Right lobe of liver (tissue), 6 donors: Measurements from ENCODE around the gene IFIT3. TPM values are rescaled to one million over a fixed set of nuclear protein-coding genes. Genes with fewer than 3 reads are reported as not detected.

Experiments used
- ATAC-seq, 4 donors: fragments of 200-7000 bp; cut with Tn5 transposase; one replicate each; pipeline ENCODE4 v1.9.1; 2020; ENCODE audit warnings: mild to moderate bottlenecking in 4 of 4, moderate library complexity in 4 of 4
- DNase-seq, 3 donors: peaks; one replicate each; pipeline ENCODE4 v3.0.0-alpha.2; 2020
- H3K27ac ChIP-seq, 3 donors: fragments of 200-600 bp; one replicate each; pipeline ENCODE4 v1.8.0; 2022
- H3K27me3 ChIP-seq, 2 donors: fragments of 200-600 bp; one replicate each; pipeline ENCODE4 v1.8.0; 2022
- H3K36me3 ChIP-seq, 4 donors: fragments of 200-600 bp; sonication (generic) in 1 of 4; one replicate each; pipeline versions ENCODE4 v1.5.1 to v1.8.0; 2017 to 2022; ENCODE audit warnings: control low read depth in 1 of 4
- H3K4me1 ChIP-seq, 4 donors: fragments of 200-600 bp; sonication (generic) in 1 of 4; one replicate each; pipeline versions ENCODE4 v1.5.1 to v1.8.0; 2017 to 2022; ENCODE audit warnings: control low read depth in 1 of 4
- H3K4me3 ChIP-seq, 3 donors: fragments of 200-600 bp; one replicate each; pipeline ENCODE4 v1.8.0; 2022
- H3K9me3 ChIP-seq, 4 donors: fragments of 200-600 bp; sonication (generic) in 1 of 4; one replicate each; pipeline versions ENCODE4 v1.5.1 to v1.8.0; 2017 to 2022; ENCODE audit warnings: control low read depth in 1 of 4
- CTCF ChIP-seq, 4 donors: fragments of 200-600 bp in 3 of 4; fragments of 450-650 bp in 1 of 4; IDR thresholded peaks; one replicate each; pipeline versions ENCODE4 v1.5.1 to v1.8.0; 2016 to 2022; ENCODE audit warnings: antibody characterized with exemption in 4 of 4, mild to moderate bottlenecking in 2 of 4
- POLR2A ChIP-seq: fragments of 450-650 bp; IDR thresholded peaks from one replicate; pipeline ENCODE4 v1.6.1; 2017; ENCODE audit warnings: antibody characterized with exemption, mild to moderate bottlenecking
- WGBS: methylation state at CpG from one replicate; pipeline ENCODE4 v1.1.6; 2018; ENCODE audit warnings: low coverage, low lambda C conversion rate; ENCODE audit not compliant: insufficient coverage; ENCODE audit errors: missing lambda C conversion rate; 5-methylcytosine and 5-hydroxymethylcytosine counted together
- intact Hi-C, 2 donors: fragments of 100-400 bp; cut with DNase I; formaldehyde crosslinking; loops; one replicate each; pipeline versions ENCODE4 v1.11.2 to v1.14.1; 2022
- total RNA-seq, 6 experiments: library from RNA; depleted of rRNA in 2 of 6; stranded (reverse); fragments of >200 nt in 2 of 6; fragmentation: NEBNext Ultra II Directional in 3 of 6; extraction: Animal tissue kit (Norgen Biotek cat#: 25700) in 3 of 6; gene quantifications; one replicate each; pipeline versions ENCODE4 v1.1.0 to v1.2.4, GENCODE V29; 2016 to 2023
- donor health status: DM: no; HTN: yes; CAD: no.
- donor health status: DM: no; HTN: no; CAD: no.
- donor health status: DM: no; HTN: no; CAD: no.
- donor health status: DM: no; HTN: yes; CAD: no.
- donor health status: DM: no; HTN: yes; CAD: no.

Gene IFIT3
- total RNA-seq, 6 experiments from 2014 or later, result 7.5 to 17.9 (median 11.5) TPM

GRCh38 chr10:89308736-89309135 lies 19.1 kb upstream of the IFIT3 start:
- H3K4me1 ChIP-seq, result peaks cover 0 to 5% (median 1%) of the 10 kb centered on the region in 4 donors
- DNase-seq (no peak), ATAC-seq (no peak)
- H3K27ac ChIP-seq, result no peak overlapping the region
- no peaks in the 10 kb centered on the region for H3K9me3 ChIP-seq
- peaks cover 0 to 13% (median 5%) of the 10 kb centered on the region in 4 donors for H3K36me3 ChIP-seq
- intact Hi-C loops, result no loop called here
- no peaks in the 10 kb centered on the region for H3K27me3 ChIP-seq
- TF ChIP-seq POLR2A, result no peak
- no peak for TF ChIP-seq CTCF (IDR thresholded peaks at IDR 0.05)
- H3K4me3 ChIP-seq, result no peak overlapping the region
- WGBS, result 83% methylated on average over 4 of the region's 4 CpGs

DNA sequence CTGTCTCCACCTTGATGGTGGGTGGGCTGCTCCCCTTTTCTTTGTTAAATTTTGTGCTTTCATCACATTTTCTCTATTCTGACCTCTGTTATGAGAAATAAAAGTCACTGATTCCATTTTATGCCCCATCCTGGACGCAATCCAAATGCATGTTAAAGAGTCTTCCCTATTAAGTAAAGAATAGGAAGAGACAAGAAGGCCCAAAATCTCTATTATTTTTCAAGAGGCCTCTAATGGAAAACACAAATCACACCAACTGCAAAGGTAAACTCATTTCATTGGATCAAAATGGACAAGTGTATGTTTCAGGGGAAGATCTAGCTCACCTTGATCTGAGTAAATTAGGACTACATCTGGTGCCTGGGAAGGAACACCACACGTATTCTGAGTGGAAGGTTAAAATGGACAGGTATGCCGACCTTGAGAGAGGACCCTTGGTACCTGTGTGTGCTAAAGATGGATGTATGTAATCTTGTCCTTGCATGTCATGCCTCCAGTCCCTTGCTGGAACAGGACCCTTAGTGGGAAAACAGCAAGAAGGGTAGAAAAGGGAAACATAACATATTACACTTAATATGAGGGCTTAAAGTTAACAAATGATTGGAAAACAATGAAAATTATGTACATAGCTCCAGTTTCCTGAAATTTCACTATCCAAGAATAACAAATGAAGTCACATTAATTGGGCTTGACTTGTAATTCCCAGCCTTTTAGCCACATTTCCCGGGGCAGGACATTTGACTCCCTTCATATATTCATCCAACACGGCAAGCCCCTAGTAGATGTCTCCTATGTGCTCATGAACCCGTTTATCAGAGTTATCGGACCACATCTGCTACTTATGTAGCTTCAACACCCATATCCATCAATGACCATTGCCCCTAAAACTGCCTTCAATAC lies 18.4 kb upstream of the IFIT3 start:
- WGBS, result 88% methylated on average over 5 of the region's 7 CpGs
- Histone ChIP-seq H3K27ac (no peak overlapping the region), H3K4me3 (no peak overlapping the region), H3K36me3 (peaks cover 0 to 13% (median 5%) of the 10 kb centered on the region in 4 donors), H3K27me3 (no peaks in the 10 kb centered on the region), H3K4me1 (peaks cover 0 to 3% (median 0%) of the 10 kb centered on the region in 4 donors), H3K9me3 (no peaks in the 10 kb centered on the region)
- DNase-seq, result no peak
- TF ChIP-seq CTCF (IDR thresholded peaks at IDR 0.05) (no peak), POLR2A (no peak)
- ATAC-seq, result no peak
- intact Hi-C loops, result no loop called here

DNA sequence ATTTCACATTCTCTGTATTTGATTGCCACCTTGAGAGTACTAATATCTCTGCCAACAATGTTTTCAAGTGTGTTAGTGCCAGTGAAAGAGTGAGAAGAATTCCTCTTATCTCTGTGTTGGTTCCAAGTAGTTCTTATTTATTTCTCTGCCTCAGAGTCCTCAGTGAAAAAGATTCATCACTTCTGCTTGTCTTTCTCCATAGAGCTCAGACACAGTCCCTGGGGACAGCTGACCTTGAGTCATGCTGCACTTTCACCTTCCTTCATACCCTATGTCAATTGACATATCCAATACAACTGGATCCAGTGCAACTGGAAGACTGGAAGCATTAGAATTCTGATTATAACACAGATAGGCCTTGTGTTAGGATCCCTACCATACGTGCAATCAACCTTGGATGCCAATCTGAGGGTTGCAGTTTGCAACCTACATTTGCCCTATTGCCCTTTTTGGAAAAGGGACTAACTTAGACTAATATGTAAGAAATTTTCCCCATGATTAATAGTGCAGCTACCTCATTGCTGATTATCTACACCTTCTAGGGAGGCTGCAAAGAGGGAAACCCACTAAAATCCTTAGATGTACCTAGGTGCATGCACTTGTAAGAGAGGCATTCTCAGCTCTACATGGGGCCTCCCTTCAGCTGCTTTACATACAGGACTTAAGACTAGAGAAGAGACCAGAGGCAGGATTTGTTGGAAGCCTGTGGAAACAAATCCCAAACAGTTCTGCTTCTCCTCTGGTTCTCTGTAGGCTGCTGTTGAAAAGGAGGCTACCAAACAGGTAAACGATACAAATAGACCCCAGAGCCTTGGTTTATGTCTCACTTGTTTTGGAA lies 17.5 kb upstream of the IFIT3 start:
- ATAC-seq (peak in 3 of 4 donors; percentile 19 to 74 (median 47)), DNase-seq (no peak)
- 88% methylated on average over 2 of the region's 2 CpGs for WGBS
- H3K9me3 ChIP-seq, result no peaks in the 10 kb centered on the region
- no peak overlapping the region for H3K27ac ChIP-seq
- no peaks in the 10 kb centered on the region for H3K4me1 ChIP-seq
- TF ChIP-seq CTCF (IDR thresholded peaks at IDR 0.05) (no peak), POLR2A (no peak)
- H3K27me3 ChIP-seq, result no peaks in the 10 kb centered on the region
- no peak overlapping the region for H3K4me3 ChIP-seq
- intact Hi-C loops, result no loop called here
- H3K36me3 ChIP-seq, result peaks cover 0 to 13% (median 5%) of the 10 kb centered on the region in 4 donors

DNA sequence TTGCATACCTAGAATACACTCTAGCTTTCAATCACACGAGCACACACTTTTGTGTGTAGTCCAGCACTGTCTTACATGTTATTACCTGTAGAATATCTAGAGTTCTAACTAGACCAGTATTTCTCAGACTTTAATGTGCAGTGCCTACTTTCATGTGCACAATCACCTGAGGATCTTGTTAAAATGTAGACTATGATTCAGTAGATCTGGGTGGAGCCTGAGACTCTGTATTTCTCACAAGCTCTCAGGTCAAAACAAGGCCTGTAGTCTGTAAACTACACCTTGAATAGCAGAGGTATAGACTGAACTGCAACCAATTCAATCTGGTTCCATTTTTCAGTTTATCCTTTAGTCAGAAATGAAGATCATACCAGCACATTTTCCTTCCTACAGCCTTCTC lies 14.8 kb upstream of the IFIT3 start:
- H3K36me3 ChIP-seq, result no peaks in the 10 kb centered on the region
- DNase-seq (no peak), ATAC-seq (no peak)
- 100% methylated on average over 1 of the region's 1 CpG for WGBS
- H3K4me3 ChIP-seq, result no peak overlapping the region
- no peaks in the 10 kb centered on the region for H3K4me1 ChIP-seq
- H3K9me3 ChIP-seq, result no peaks in the 10 kb centered on the region
- H3K27me3 ChIP-seq, result no peaks in the 10 kb centered on the region
- intact Hi-C loops, result no loop called here
- H3K27ac ChIP-seq, result no peak overlapping the region
- TF ChIP-seq CTCF (IDR thresholded peaks at IDR 0.05) (no peak), POLR2A (no peak)
